SIG-M5 (cell line): Measurements from ENCODE around the gene FGFR3.

Experiments
- DNase-seq: peaks from one replicate; lab custom pipeline; 2025; lab: John Stamatoyannopoulos, UW

FGFR3 gene

GRCh38 chr4:1756893-1757779, 36.0 kb upstream of the FGFR3 start:
- no peak for DNase-seq

- no peak for DNase-seq
Observed at GRCh38 chr4:1757836-1758235, 35.3 kb upstream of the FGFR3 start.

- no peak for DNase-seq
Observed at GRCh38 chr4:1758306-1759121, 34.6 kb upstream of the FGFR3 start.

GRCh38 chr4:1759170-1759817, 33.8 kb upstream of the FGFR3 start:
- DNase-seq: no peak

GRCh38 chr4:1759818-1760223, 33.3 kb upstream of the FGFR3 start:
- DNase-seq: no peak

- no peak for DNase-seq
Observed at GRCh38 chr4:1760521-1761071, 32.5 kb upstream of the FGFR3 start.

- DNase-seq: no peak
Observed at GRCh38 chr4:1761130-1761689, 31.9 kb upstream of the FGFR3 start.

- DNase-seq: no peak
Observed at GRCh38 chr4:1762264-1763010, 30.7 kb upstream of the FGFR3 start.

- DNase-seq: no peak
Observed at GRCh38 chr4:1763070-1763549, 30.0 kb upstream of the FGFR3 start.

GRCh38 chr4:1763550-1764080, 29.5 kb upstream of the FGFR3 start:
- DNase-seq: no peak

GRCh38 chr4:1764670-1765069, 28.4 kb upstream of the FGFR3 start:
- DNase-seq: no peak

GRCh38 chr4:1765409-1766072, 27.6 kb upstream of the FGFR3 start:
- no peak for DNase-seq

GRCh38 chr4:1766106-1767060, 26.7 kb upstream of the FGFR3 start:
- no peak for DNase-seq

GRCh38 chr4:1767061-1767769, 25.9 kb upstream of the FGFR3 start:
- no peak for DNase-seq

- no peak for DNase-seq
Observed at GRCh38 chr4:1767770-1768366, 25.2 kb upstream of the FGFR3 start.

GRCh38 chr4:1768367-1769034, 24.6 kb upstream of the FGFR3 start:
- no peak for DNase-seq

- no peak for DNase-seq
Observed at GRCh38 chr4:1769692-1770091, 23.4 kb upstream of the FGFR3 start.
